Stimulated activated naive CD8-positive, alpha-beta T cell treated with anti-CD3 and anti-CD28 coated beads, Interleukin-15, amount 100 ng/mL, for 72 hours (primary cell): ENCODE measurements around the gene AKR7A2.
"Not testable (repeated sequence)": the region's sequence is repeated elsewhere in the genome, so short reads cannot be mapped to it uniquely, and the experiment has no call there.

ENCODE experiments used
- ATAC-seq: fragments of 150-1000 bp; cut with Tn5 transposase; 2 replicates; pipeline ENCODE4 v1.10.0; 2021; ENCODE audit warnings: mild to moderate bottlenecking, moderate library complexity
- DNase-seq, 2 donors: peaks; one replicate each; pipeline ENCODE4 v3.0.0; 2021 to 2022
- H3K27ac Mint-ChIP-seq, 2 donors: one replicate each; pipeline ENCODE4 v1.8.0; 2022; ENCODE audit warnings: mild to moderate bottlenecking in 2 of 2, mixed read lengths in 2 of 2, moderate library complexity in 2 of 2
- H3K27me3 Mint-ChIP-seq: one replicate; pipeline ENCODE4 v1.8.0; 2022; ENCODE audit warnings: mixed read lengths
- H3K4me1 Mint-ChIP-seq: one replicate; pipeline ENCODE4 v1.8.0; 2022; ENCODE audit warnings: mild to moderate bottlenecking, mixed read lengths
- H3K4me3 Mint-ChIP-seq, 2 donors: one replicate each; pipeline ENCODE4 v1.8.0; 2022; ENCODE audit warnings: mild to moderate bottlenecking in 2 of 2, mixed read lengths in 2 of 2, moderate library complexity in 1 of 2
- H3K9me3 Mint-ChIP-seq, 2 donors: one replicate each; pipeline ENCODE4 v1.8.0; 2022; ENCODE audit warnings: mixed read lengths in 2 of 2

Gene AKR7A2

GRCh38 chr1:19272064-19272463, 39.9 kb downstream of the AKR7A2 start:
- Mint-ChIP-seq H3K9me3 (peaks cover 10 to 13% of the 10 kb centered on the region in 2 donors), H3K27ac (no peak overlapping the region), H3K27me3 (peaks cover 38% of the 10 kb centered on the region), H3K4me3 (no peak overlapping the region), H3K4me1 (peaks cover 7% of the 10 kb centered on the region)
- ATAC-seq (no peak), DNase-seq (no peak)

- H3K9me3 Mint-ChIP-seq, DNase-seq, H3K4me3 Mint-ChIP-seq, H3K27ac Mint-ChIP-seq, H3K4me1 Mint-ChIP-seq, ATAC-seq: not testable (repeated sequence)
- peaks cover 38% of the 10 kb centered on the region for H3K27me3 Mint-ChIP-seq
Observed at GRCh38 chr1:19270343-19270730, 41.6 kb downstream of the AKR7A2 start.

GRCh38 chr1:19269427-19270342, 42.3 kb downstream of the AKR7A2 start:
- not testable (repeated sequence) for DNase-seq, ATAC-seq

GRCh38 chr1:19268445-19268844, 43.5 kb downstream of the AKR7A2 start:
- no peak overlapping the region for H3K4me3 Mint-ChIP-seq
- peaks cover 0 to 4% of the 10 kb centered on the region in 2 donors for H3K9me3 Mint-ChIP-seq
- no peak for DNase-seq
- peaks cover 4% of the 10 kb centered on the region for H3K4me1 Mint-ChIP-seq
- peaks cover 24% of the 10 kb centered on the region for H3K27me3 Mint-ChIP-seq
- no peak for ATAC-seq
- H3K27ac Mint-ChIP-seq, result no peak overlapping the region

More at GRCh38 chr1:19269427-19270342, 42.3 kb downstream of the AKR7A2 start:
- peaks cover 36% of the 10 kb centered on the region for H3K27me3 Mint-ChIP-seq
- not testable (repeated sequence) for H3K4me1 Mint-ChIP-seq, H3K4me3 Mint-ChIP-seq, H3K27ac Mint-ChIP-seq, H3K9me3 Mint-ChIP-seq

- DNase-seq (no peak), ATAC-seq (no peak)
- no peak overlapping the region for H3K4me3 Mint-ChIP-seq
- no peak overlapping the region for H3K27ac Mint-ChIP-seq
- no peaks in the 10 kb centered on the region for H3K27me3 Mint-ChIP-seq
- H3K9me3 Mint-ChIP-seq, result no peaks in the 10 kb centered on the region
- peaks cover under 1% of the 10 kb centered on the region for H3K4me1 Mint-ChIP-seq
Observed at GRCh38 chr1:19262744-19263143, 49.2 kb downstream of the AKR7A2 start.

- ATAC-seq (no peak), DNase-seq (no peak)
- Mint-ChIP-seq H3K27me3 (no peaks in the 10 kb centered on the region), H3K4me3 (no peak overlapping the region), H3K4me1 (peaks cover 8% of the 10 kb centered on the region), H3K9me3 (no peaks in the 10 kb centered on the region), H3K27ac (no peak overlapping the region)
Observed at GRCh38 chr1:19262047-19262446, 49.9 kb downstream of the AKR7A2 start.

GRCh38 chr1:19260211-19261138, 51.5 kb downstream of the AKR7A2 start:
- DNase-seq, result no peak
- peak overlapping the region in 1 of 2 donors; percentile 29 for H3K27ac Mint-ChIP-seq
- no peaks in the 10 kb centered on the region for H3K9me3 Mint-ChIP-seq
- H3K27me3 Mint-ChIP-seq, result no peaks in the 10 kb centered on the region
- H3K4me1 Mint-ChIP-seq, result peaks cover 18% of the 10 kb centered on the region
- ATAC-seq, result no peak
- H3K4me3 Mint-ChIP-seq, result no peak overlapping the region

GRCh38 chr1:19258353-19258752, 53.6 kb downstream of the AKR7A2 start:
- Mint-ChIP-seq H3K4me3 (no peak overlapping the region), H3K4me1 (peaks cover 37% of the 10 kb centered on the region), H3K27ac (peak overlapping the region in 1 of 2 donors; percentile 87), H3K9me3 (no peaks in the 10 kb centered on the region), H3K27me3 (no peaks in the 10 kb centered on the region)
- DNase-seq, result no peak
- ATAC-seq, result no peak

GRCh38 chr1:19257178-19257914, 54.6 kb downstream of the AKR7A2 start:
- Mint-ChIP-seq H3K9me3 (no peaks in the 10 kb centered on the region), H3K27ac (peak overlapping the region; percentile 84 to 92), H3K4me1 (peaks cover 44% of the 10 kb centered on the region), H3K27me3 (no peaks in the 10 kb centered on the region), H3K4me3 (no peak overlapping the region)
- DNase-seq, result no peak
- ATAC-seq, result peak; percentile 52

GRCh38 chr1:19256301-19256700, 55.6 kb downstream of the AKR7A2 start:
- Mint-ChIP-seq H3K27ac (peak overlapping the region; percentile 57 to 76), H3K4me1 (peaks cover 44% of the 10 kb centered on the region)
- not testable (repeated sequence) for H3K4me3 Mint-ChIP-seq, H3K27me3 Mint-ChIP-seq, DNase-seq, H3K9me3 Mint-ChIP-seq, ATAC-seq

- no peaks in the 10 kb centered on the region for H3K9me3 Mint-ChIP-seq
Observed at GRCh38 chr1:19255288-19255687, 56.7 kb downstream of the AKR7A2 start.

GRCh38 chr1:19254416-19254815, 57.5 kb downstream of the AKR7A2 start:
- Mint-ChIP-seq H3K27me3 (no peaks in the 10 kb centered on the region), H3K4me1 (peaks cover 58% of the 10 kb centered on the region), H3K4me3 (no peak overlapping the region), H3K27ac (peak overlapping the region; percentile 5 to 27), H3K9me3 (no peaks in the 10 kb centered on the region)
- ATAC-seq (no peak), DNase-seq (no peak)

More at GRCh38 chr1:19255288-19255687, 56.7 kb downstream of the AKR7A2 start:
- Mint-ChIP-seq H3K27ac (no peak overlapping the region), H3K4me3 (no peak overlapping the region), H3K27me3 (no peaks in the 10 kb centered on the region), H3K4me1 (peaks cover 50% of the 10 kb centered on the region)
- ATAC-seq (no peak), DNase-seq (no peak)
